ENCODE data around the gene EN2. TPM values are rescaled to one million over a fixed set of nuclear protein-coding genes. Genes with fewer than 3 reads are reported as not detected.

Gene EN2
- total and polyA plus RNA-seq, 10 of the 15 experiments (the other 5 are each of a cell fraction or from before 2014, with no cell fraction given) = not detected

DNA sequence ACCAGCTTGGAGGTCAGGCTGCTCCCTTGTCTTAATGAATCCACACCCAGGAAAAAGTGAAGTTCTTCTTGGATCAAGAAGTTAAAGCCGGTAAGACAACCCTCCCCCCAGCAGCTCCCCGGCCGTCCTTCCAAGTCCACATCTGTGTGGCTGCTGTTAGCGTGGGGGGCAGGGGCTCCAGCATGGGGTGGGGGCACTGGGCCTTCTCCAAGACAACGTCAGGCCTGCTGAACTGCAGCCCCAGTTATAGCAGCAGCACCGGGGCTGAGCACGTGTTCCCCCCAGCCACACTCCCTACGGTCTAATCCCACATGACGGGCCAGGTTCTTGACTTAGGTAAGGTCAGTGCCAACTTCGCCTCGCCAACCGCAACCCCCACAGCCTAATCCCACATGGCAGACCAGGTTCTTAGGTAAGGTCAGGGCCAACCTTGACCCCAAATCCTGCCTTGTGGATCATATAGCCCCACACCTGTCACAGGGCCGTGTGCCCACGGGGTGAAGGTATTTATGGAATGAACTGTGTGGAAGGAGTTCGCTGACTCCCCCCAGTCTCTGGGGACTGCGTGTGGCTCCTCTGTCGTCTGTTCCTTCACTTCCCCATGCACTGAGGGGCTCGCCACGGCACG is 30.4 kb upstream of the EN2 start (continued):
- TF ChIP-seq, protein P1, sequence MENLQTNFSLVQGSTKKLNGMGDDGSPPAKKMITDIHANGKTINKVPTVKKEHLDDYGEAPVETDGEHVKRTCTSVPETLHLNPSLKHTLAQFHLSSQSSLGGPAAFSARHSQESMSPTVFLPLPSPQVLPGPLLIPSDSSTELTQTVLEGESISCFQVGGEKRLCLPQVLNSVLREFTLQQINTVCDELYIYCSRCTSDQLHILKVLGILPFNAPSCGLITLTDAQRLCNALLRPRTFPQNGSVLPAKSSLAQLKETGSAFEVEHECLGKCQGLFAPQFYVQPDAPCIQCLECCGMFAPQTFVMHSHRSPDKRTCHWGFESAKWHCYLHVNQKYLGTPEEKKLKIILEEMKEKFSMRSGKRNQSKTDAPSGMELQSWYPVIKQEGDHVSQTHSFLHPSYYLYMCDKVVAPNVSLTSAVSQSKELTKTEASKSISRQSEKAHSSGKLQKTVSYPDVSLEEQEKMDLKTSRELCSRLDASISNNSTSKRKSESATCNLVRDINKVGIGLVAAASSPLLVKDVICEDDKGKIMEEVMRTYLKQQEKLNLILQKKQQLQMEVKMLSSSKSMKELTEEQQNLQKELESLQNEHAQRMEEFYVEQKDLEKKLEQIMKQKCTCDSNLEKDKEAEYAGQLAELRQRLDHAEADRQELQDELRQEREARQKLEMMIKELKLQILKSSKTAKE (IDR thresholded peaks at IDR 0.05; ENCODE audit: low read depth, poor library complexity, severe bottlenecking) = no peak
- TF ChIP-seq NRF1 (conservative IDR thresholded peaks at IDR 0.05; ENCODE audit: low read depth, low read length) = no peak
- TF ChIP-seq POU2F2 (IDR thresholded peaks at IDR 0.05; ENCODE audit: borderline replicate concordance, low read depth, low read length) = no peak
- TF ChIP-seq LARP7 (IDR thresholded peaks at IDR 0.05) = no peak
- no peak for TF ChIP-seq SUZ12 (IDR thresholded peaks at IDR 0.05; ENCODE audit: unreplicated experiment)
- TF ChIP-seq, protein P2, sequence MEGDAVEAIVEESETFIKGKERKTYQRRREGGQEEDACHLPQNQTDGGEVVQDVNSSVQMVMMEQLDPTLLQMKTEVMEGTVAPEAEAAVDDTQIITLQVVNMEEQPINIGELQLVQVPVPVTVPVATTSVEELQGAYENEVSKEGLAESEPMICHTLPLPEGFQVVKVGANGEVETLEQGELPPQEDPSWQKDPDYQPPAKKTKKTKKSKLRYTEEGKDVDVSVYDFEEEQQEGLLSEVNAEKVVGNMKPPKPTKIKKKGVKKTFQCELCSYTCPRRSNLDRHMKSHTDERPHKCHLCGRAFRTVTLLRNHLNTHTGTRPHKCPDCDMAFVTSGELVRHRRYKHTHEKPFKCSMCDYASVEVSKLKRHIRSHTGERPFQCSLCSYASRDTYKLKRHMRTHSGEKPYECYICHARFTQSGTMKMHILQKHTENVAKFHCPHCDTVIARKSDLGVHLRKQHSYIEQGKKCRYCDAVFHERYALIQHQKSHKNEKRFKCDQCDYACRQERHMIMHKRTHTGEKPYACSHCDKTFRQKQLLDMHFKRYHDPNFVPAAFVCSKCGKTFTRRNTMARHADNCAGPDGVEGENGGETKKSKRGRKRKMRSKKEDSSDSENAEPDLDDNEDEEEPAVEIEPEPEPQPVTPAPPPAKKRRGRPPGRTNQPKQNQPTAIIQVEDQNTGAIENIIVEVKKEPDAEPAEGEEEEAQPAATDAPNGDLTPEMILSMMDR (IDR thresholded peaks at IDR 0.05 in 2 of 3, conservative IDR thresholded peaks at IDR 0.05 in 1 of 3; ENCODE audit: control insufficient read depth in 2 of 3, extremely low read depth in 1 of 3, insufficient read depth in 1 of 3, low read depth in 3 of 3, low read length in 3 of 3) = no peak
- TF ChIP-seq ATF7 (IDR thresholded peaks at IDR 0.05; ENCODE audit: low read depth) = no peak
- no peak for TF ChIP-seq FOS (IDR thresholded peaks at IDR 0.05; ENCODE audit: borderline replicate concordance, extremely low read depth, insufficient read length)
- TF ChIP-seq ZZZ3 (IDR thresholded peaks at IDR 0.05; ENCODE audit: control insufficient read depth, insufficient read length, low read depth) = no peak
- TF ChIP-seq, protein P3, sequence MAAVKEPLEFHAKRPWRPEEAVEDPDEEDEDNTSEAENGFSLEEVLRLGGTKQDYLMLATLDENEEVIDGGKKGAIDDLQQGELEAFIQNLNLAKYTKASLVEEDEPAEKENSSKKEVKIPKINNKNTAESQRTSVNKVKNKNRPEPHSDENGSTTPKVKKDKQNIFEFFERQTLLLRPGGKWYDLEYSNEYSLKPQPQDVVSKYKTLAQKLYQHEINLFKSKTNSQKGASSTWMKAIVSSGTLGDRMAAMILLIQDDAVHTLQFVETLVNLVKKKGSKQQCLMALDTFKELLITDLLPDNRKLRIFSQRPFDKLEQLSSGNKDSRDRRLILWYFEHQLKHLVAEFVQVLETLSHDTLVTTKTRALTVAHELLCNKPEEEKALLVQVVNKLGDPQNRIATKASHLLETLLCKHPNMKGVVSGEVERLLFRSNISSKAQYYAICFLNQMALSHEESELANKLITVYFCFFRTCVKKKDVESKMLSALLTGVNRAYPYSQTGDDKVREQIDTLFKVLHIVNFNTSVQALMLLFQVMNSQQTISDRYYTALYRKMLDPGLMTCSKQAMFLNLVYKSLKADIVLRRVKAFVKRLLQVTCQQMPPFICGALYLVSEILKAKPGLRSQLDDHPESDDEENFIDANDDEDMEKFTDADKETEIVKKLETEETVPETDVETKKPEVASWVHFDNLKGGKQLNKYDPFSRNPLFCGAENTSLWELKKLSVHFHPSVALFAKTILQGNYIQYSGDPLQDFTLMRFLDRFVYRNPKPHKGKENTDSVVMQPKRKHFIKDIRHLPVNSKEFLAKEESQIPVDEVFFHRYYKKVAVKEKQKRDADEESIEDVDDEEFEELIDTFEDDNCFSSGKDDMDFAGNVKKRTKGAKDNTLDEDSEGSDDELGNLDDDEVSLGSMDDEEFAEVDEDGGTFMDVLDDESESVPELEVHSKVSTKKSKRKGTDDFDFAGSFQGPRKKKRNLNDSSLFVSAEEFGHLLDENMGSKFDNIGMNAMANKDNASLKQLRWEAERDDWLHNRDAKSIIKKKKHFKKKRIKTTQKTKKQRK (IDR thresholded peaks at IDR 0.05; ENCODE audit: low read depth, low read length) = no peak
- TF ChIP-seq, protein P4, sequence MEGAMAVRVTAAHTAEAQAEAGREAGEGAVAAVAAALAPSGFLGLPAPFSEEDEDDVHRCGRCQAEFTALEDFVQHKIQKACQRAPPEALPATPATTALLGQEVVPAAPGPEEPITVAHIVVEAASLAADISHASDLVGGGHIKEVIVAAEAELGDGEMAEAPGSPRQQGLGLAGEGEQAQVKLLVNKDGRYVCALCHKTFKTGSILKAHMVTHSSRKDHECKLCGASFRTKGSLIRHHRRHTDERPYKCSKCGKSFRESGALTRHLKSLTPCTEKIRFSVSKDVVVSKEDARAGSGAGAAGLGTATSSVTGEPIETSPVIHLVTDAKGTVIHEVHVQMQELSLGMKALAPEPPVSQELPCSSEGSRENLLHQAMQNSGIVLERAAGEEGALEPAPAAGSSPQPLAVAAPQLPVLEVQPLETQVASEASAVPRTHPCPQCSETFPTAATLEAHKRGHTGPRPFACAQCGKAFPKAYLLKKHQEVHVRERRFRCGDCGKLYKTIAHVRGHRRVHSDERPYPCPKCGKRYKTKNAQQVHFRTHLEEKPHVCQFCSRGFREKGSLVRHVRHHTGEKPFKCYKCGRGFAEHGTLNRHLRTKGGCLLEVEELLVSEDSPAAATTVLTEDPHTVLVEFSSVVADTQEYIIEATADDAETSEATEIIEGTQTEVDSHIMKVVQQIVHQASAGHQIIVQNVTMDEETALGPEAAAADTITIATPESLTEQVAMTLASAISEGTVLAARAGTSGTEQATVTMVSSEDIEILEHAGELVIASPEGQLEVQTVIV (IDR thresholded peaks at IDR 0.05; ENCODE audit: borderline replicate concordance, partially characterized antibody) = no peak
